Endodermal cell (in vitro differentiated cells): ENCODE results near the gene SLC20A1. TPM values are rescaled to one million over a fixed set of nuclear protein-coding genes. Genes with fewer than 3 reads are reported as not detected.

Experiments used
- DNase-seq: peaks from one replicate; pipeline ENCODE4 v3.0.0-alpha.2; 2017
- H3K27ac ChIP-seq: 2 replicates; pipeline ENCODE4 v1.5.1; 2013; ENCODE audit warnings: mild to moderate bottlenecking, low read depth, low read length, moderate library complexity
- H3K27me3 ChIP-seq: 2 replicates; pipeline ENCODE4 v1.6.1; 2013; ENCODE audit warnings: mild to moderate bottlenecking, low read length, moderate library complexity; ENCODE audit not compliant: insufficient read depth, control insufficient read depth, poor library complexity, severe bottlenecking
- H3K36me3 ChIP-seq: 2 replicates; pipeline ENCODE4 v1.7.0; 2013; ENCODE audit warnings: mild to moderate bottlenecking, low read length, moderate library complexity; ENCODE audit not compliant: control insufficient read depth, insufficient read depth
- H3K4me1 ChIP-seq: one replicate; pipeline ENCODE4 v1.7.0; 2013; ENCODE audit warnings: low read length; ENCODE audit not compliant: control insufficient read depth, insufficient read depth
- H3K4me3 ChIP-seq: 2 replicates; pipeline ENCODE4 v1.5.1; 2013; ENCODE audit warnings: mild to moderate bottlenecking, low read length, moderate library complexity
- H3K9ac ChIP-seq: 2 replicates; pipeline ENCODE4 v1.6.1; 2013; ENCODE audit warnings: mild to moderate bottlenecking, low read length, moderate library complexity; ENCODE audit not compliant: poor library complexity, severe bottlenecking; ENCODE audit errors: extremely low read depth
- H3K9me3 ChIP-seq: 2 replicates; pipeline ENCODE4 v1.6.1; 2013; ENCODE audit warnings: mild to moderate bottlenecking, low read length, moderate library complexity; ENCODE audit not compliant: control insufficient read depth
- H3K27ac Mint-ChIP-seq: 2 replicates; pipeline ENCODE4 v1.8.0; 2020; ENCODE audit warnings: mixed read lengths
- H3K27me3 Mint-ChIP-seq: 2 replicates; pipeline ENCODE4 v1.8.0; 2021; ENCODE audit warnings: mild to moderate bottlenecking, mixed read lengths; ENCODE audit not compliant: insufficient read depth
- H3K36me3 Mint-ChIP-seq: 2 replicates; pipeline ENCODE4 v1.8.0; 2020; ENCODE audit warnings: low read depth, mixed read lengths
- H3K4me1 Mint-ChIP-seq: 2 replicates; pipeline ENCODE4 v1.8.0; 2020; ENCODE audit warnings: mixed read lengths
- H3K4me3 Mint-ChIP-seq: 2 replicates; pipeline ENCODE4 v1.8.0; 2020; ENCODE audit warnings: mild to moderate bottlenecking, moderate library complexity, mixed read lengths
- H3K9me3 Mint-ChIP-seq: 2 replicates; pipeline ENCODE4 v1.8.0; 2020; ENCODE audit warnings: mild to moderate bottlenecking, mixed read lengths
- WGBS, 2 experiments: methylation state at CpG; one replicate each; pipeline versions ENCODE4 v1.1.5 to v1.1.7; 2013; ENCODE audit warnings: missing lambda C conversion rate in 2 of 2, mixed read lengths in 1 of 2; ENCODE audit not compliant: insufficient coverage in 1 of 2, insufficient read length in 1 of 2; 5-methylcytosine and 5-hydroxymethylcytosine counted together
- total RNA-seq, 2 donors: library from RNA; stranded (reverse); fragmentation: NEBNext Ultra II Directional in 1 of 2; extraction: Animal tissue kit (Norgen Biotek cat#: 25700) in 1 of 2; gene quantifications; 2 replicates in 1 of 2; 3 replicates in 1 of 2; pipeline ENCODE4 v1.2.1, GENCODE V29; 2021
- TF ChIP-seq, protein P1 (sequence below): fragments of 200-600 bp; sonication (generic); conservative IDR thresholded peaks from 2 replicates; pipeline ENCODE4 v1.5.0; 2021; ENCODE audit warnings: antibody characterized with exemption, mild to moderate bottlenecking

The SLC20A1 gene
- total RNA-seq, 2 donors from 2014 or later: 67.3 to 86.7 TPM

DNA sequence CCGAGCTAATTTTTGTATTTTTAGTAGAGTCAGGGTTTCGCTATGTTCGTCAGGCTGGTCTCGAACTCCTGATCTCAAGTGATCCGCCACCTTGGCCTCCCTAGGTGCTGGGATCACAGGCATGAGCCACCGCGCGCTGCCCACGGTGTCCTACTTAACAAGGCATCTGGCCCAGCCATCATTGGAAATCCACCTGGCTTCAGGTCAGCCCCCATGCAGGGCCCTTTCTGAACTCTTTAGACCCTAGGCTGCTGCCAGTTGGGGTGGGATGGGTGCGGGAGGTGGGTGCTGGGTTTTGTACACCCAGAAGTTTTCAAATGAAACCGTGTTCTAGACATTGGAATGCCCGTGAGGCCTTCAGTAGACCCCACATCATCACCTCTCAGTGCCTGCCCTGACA is 48.4 kb downstream of the SLC20A1 start:
- Histone ChIP-seq H3K36me3 (no peaks in the 10 kb centered on the region), H3K4me1 (no peaks in the 10 kb centered on the region), H3K9ac (no peak overlapping the region), H3K4me3 (no peak overlapping the region), H3K9me3 (no peaks in the 10 kb centered on the region), H3K27me3 (no peaks in the 10 kb centered on the region), H3K27ac (no peak overlapping the region)
- TF ChIP-seq, protein P1, sequence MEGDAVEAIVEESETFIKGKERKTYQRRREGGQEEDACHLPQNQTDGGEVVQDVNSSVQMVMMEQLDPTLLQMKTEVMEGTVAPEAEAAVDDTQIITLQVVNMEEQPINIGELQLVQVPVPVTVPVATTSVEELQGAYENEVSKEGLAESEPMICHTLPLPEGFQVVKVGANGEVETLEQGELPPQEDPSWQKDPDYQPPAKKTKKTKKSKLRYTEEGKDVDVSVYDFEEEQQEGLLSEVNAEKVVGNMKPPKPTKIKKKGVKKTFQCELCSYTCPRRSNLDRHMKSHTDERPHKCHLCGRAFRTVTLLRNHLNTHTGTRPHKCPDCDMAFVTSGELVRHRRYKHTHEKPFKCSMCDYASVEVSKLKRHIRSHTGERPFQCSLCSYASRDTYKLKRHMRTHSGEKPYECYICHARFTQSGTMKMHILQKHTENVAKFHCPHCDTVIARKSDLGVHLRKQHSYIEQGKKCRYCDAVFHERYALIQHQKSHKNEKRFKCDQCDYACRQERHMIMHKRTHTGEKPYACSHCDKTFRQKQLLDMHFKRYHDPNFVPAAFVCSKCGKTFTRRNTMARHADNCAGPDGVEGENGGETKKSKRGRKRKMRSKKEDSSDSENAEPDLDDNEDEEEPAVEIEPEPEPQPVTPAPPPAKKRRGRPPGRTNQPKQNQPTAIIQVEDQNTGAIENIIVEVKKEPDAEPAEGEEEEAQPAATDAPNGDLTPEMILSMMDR: no peak
- Mint-ChIP-seq H3K27ac (no peak overlapping the region), H3K4me3 (no peak overlapping the region), H3K4me1 (peaks cover 12% of the 10 kb centered on the region), H3K36me3 (no peaks in the 10 kb centered on the region), H3K9me3 (no peaks in the 10 kb centered on the region), H3K27me3 (no peaks in the 10 kb centered on the region)
- DNase-seq: no peak
- 93 to 95% methylated on average over 6 to 12 of the region's 12 CpGs for WGBS, 2 experiments

GRCh38 chr2:112698834-112699515 is 53.2 kb downstream of the SLC20A1 start:
- H3K27me3 Mint-ChIP-seq: peaks cover 1% of the 10 kb centered on the region
- WGBS, 2 experiments: 88 to 100% methylated on average over 2 to 3 of the region's 3 CpGs
- Histone ChIP-seq H3K27me3 (no peaks in the 10 kb centered on the region), H3K4me1 (no peaks in the 10 kb centered on the region), H3K36me3 (no peaks in the 10 kb centered on the region), H3K4me3 (no peak overlapping the region), H3K9ac (no peak overlapping the region), H3K27ac (no peak overlapping the region), H3K9me3 (no peaks in the 10 kb centered on the region)
- H3K27ac Mint-ChIP-seq: no peak overlapping the region
- H3K4me3 Mint-ChIP-seq: no peak overlapping the region
- TF ChIP-seq, protein P1: no peak
- H3K4me1 Mint-ChIP-seq: no peaks in the 10 kb centered on the region
- no peak for DNase-seq
- no peaks in the 10 kb centered on the region for H3K36me3 Mint-ChIP-seq
- no peaks in the 10 kb centered on the region for H3K9me3 Mint-ChIP-seq

- 86 to 100% methylated on average over 1 to 3 of the region's 3 CpGs for WGBS, 2 experiments
- H3K27me3 Mint-ChIP-seq: peaks cover 3% of the 10 kb centered on the region
- H3K4me1 Mint-ChIP-seq: no peaks in the 10 kb centered on the region
Measured at GRCh38 chr2:112699984-112700667, 54.4 kb downstream of the SLC20A1 start.

More at GRCh38 chr2:112699984-112700667, 54.4 kb downstream of the SLC20A1 start:
- TF ChIP-seq, protein P1: no peak
- no peak overlapping the region for H3K4me3 ChIP-seq
- DNase-seq: no peak
- no peak overlapping the region for H3K9ac ChIP-seq
- H3K36me3 ChIP-seq: no peaks in the 10 kb centered on the region
- Mint-ChIP-seq H3K4me3 (no peak overlapping the region), H3K9me3 (no peaks in the 10 kb centered on the region), H3K27ac (no peak overlapping the region), H3K36me3 (no peaks in the 10 kb centered on the region)
- H3K4me1 ChIP-seq: no peaks in the 10 kb centered on the region
- no peaks in the 10 kb centered on the region for H3K9me3 ChIP-seq
- H3K27me3 ChIP-seq: no peaks in the 10 kb centered on the region
- H3K27ac ChIP-seq: no peak overlapping the region
